HCT116 (cell line): ENCODE measurements around the gene WSB1. TPM values are rescaled to one million over a fixed set of nuclear protein-coding genes. Genes with fewer than 3 reads are reported as not detected.

ENCODE experiments used
- ATAC-seq: fragments of 200-7000 bp; cut with Tn5 transposase; 2 replicates; pipeline ENCODE4 v1.9.1; 2020; ENCODE audit warnings: mild to moderate bottlenecking, moderate library complexity
- BruUV-seq: library from RNA; stranded (reverse); fragments of 400-500 nt; replicated peaks from 2 replicates; lab custom pipeline; 2021; lab: Mats Ljungman, UMichigan
- CTCF ChIA-PET: fragments of 300-600 bp; sonication (Branson Sonifier 250); formaldehyde crosslinking; loops from one replicate; lab custom pipeline; 2021; ENCODE audit warnings: antibody characterized with exemption; lab: Charles Lee
- POLR2A ChIA-PET: fragments of 300-600, 350-600 bp; sonication (Branson Sonifier 250); formaldehyde crosslinking; loops from one replicate; lab custom pipeline; 2021; ENCODE audit warnings: antibody characterized with exemption; lab: Charles Lee
- RAD21 ChIA-PET, 2 experiments: fragments of 300-600 bp; sonication (Branson Sonifier 250); formaldehyde crosslinking; loops; one replicate each; lab custom pipeline; 2023; ENCODE audit warnings: low total read pairs in 2 of 2; ENCODE audit not compliant: uncharacterized antibody in 2 of 2, unreplicated experiment in 2 of 2, low non-redundant PET in 1 of 2; lab: Charles Lee
- DNase-seq: peaks from one replicate; pipeline ENCODE4 v3.0.0-alpha.2; 2010; ENCODE audit warnings: low read depth, low spot score
- H2AFZ ChIP-seq: fragments of 200-600 bp; shearing (Covaris generic), sonication (generic); 2 replicates; pipeline ENCODE4 v1.6.1; 2017; ENCODE audit warnings: low read depth, mixed run types, mixed read lengths, antibody characterized with exemption, low read length; ENCODE audit not compliant: poor library complexity, severe bottlenecking
- H3K27ac ChIP-seq: 2 replicates; pipeline ENCODE4 v1.5.1; 2012; ENCODE audit warnings: low read depth, low read length
- H3K27me3 ChIP-seq: fragments of 200-600 bp; sonication (generic); 2 replicates; pipeline ENCODE4 v1.6.1; 2016; ENCODE audit warnings: mixed run types, low read length, mixed read lengths; ENCODE audit not compliant: insufficient read depth
- H3K36me3 ChIP-seq, 2 experiments: fragments of 200-500 bp in 1 of 2; fragments of 200-600 bp in 1 of 2; sonication (Bioruptor generic) in 1 of 2; sonication (generic) in 1 of 2; 2 replicates each; pipeline versions ENCODE4 v1.5.1 to v1.6.1; 2014 to 2016; ENCODE audit warnings: low read length in 2 of 2, inconsistent platforms in 1 of 2, mixed read lengths in 1 of 2, mixed run types in 1 of 2; ENCODE audit not compliant: insufficient read depth in 2 of 2, control insufficient read depth in 1 of 2
- H3K4me1 ChIP-seq, 2 experiments: fragments of 200-600 bp in 1 of 2; sonication (generic) in 1 of 2; 2 replicates each; pipeline versions ENCODE4 v1.5.1 to v1.6.1; 2012 to 2017; ENCODE audit warnings: low read length in 2 of 2, inconsistent platforms in 1 of 2, mild to moderate bottlenecking in 1 of 2, mixed read lengths in 1 of 2, mixed run types in 1 of 2, moderate library complexity in 1 of 2; ENCODE audit not compliant: insufficient read depth in 2 of 2, control insufficient read depth in 1 of 2
- H3K4me2 ChIP-seq: fragments of 200-600 bp; sonication (generic); 2 replicates; pipeline ENCODE4 v1.6.1; 2017; ENCODE audit warnings: mixed run types, low read length, mixed read lengths
- H3K4me3 ChIP-seq, 2 experiments: fragments of 200-600 bp in 1 of 2; sonication (generic) in 1 of 2; replicated peaks in 1 of 2; 2 replicates each; pipeline ENCODE4 v1.5.1; 2011 to 2016; ENCODE audit warnings: low read length in 2 of 2, control low read depth in 1 of 2, low read depth in 1 of 2, mild to moderate bottlenecking in 1 of 2, mixed read lengths in 1 of 2, mixed run types in 1 of 2
- H3K79me2 ChIP-seq: fragments of 200-600 bp; sonication (generic); 2 replicates; pipeline ENCODE4 v1.6.1; 2017; ENCODE audit warnings: mild to moderate bottlenecking, mixed run types, low read length, moderate library complexity, mixed read lengths; ENCODE audit not compliant: insufficient read depth
- H3K9ac ChIP-seq: fragments of 200-600 bp; sonication (generic); 2 replicates; pipeline ENCODE4 v1.6.1; 2016; ENCODE audit warnings: low read length, mixed read lengths
- H3K9me2 ChIP-seq: fragments of 200-600 bp; sonication (generic), shearing (Covaris generic); 2 replicates; pipeline ENCODE4 v1.6.1; 2017; ENCODE audit warnings: mixed run types, mild to moderate bottlenecking, moderate library complexity; ENCODE audit not compliant: insufficient read depth
- H3K9me3 ChIP-seq, 2 experiments: fragments of 200-500 bp in 1 of 2; fragments of 200-600 bp in 1 of 2; sonication (Bioruptor generic) in 1 of 2; sonication (generic) in 1 of 2; 2 replicates each; pipeline ENCODE4 v1.6.1; 2014 to 2017; ENCODE audit warnings: low read length in 2 of 2, mixed read lengths in 2 of 2, inconsistent platforms in 1 of 2, low read depth in 1 of 2, mild to moderate bottlenecking in 1 of 2, mixed run types in 1 of 2, moderate library complexity in 1 of 2; ENCODE audit not compliant: control insufficient read depth in 1 of 2, insufficient read depth in 1 of 2
- H4K20me1 ChIP-seq: fragments of 200-600 bp; sonication (generic), shearing (Covaris generic); 2 replicates; pipeline ENCODE4 v1.6.1; 2017; ENCODE audit warnings: mixed run types, mild to moderate bottlenecking, moderate library complexity; ENCODE audit not compliant: insufficient read depth
- ATF3 ChIP-seq: IDR thresholded peaks from 2 replicates; pipeline ENCODE4 v1.6.1; 2012
- CBX3 ChIP-seq: IDR thresholded peaks from 2 replicates; pipeline ENCODE4 v1.6.1; 2012; ENCODE audit warnings: low read depth
- CTCF ChIP-seq, 3 experiments: fragments of 200-600 bp in 1 of 3; sonication (generic) in 1 of 3; IDR thresholded peaks in 2 of 3; conservative IDR thresholded peaks in 1 of 3; 2 replicates each; pipeline ENCODE4 v1.5.1; 2012 to 2017; ENCODE audit warnings: low read depth in 2 of 3, low read length in 2 of 3, antibody characterized with exemption in 1 of 3, borderline replicate concordance in 1 of 3, control low read depth in 1 of 3, mild to moderate bottlenecking in 1 of 3, mixed read lengths in 1 of 3, mixed run types in 1 of 3, moderate library complexity in 1 of 3; ENCODE audit not compliant: insufficient read depth in 1 of 3
- EGR1 ChIP-seq: IDR thresholded peaks from 2 replicates; pipeline ENCODE4 v1.6.1; 2012; ENCODE audit warnings: low read depth
- ELF1 ChIP-seq: IDR thresholded peaks from 2 replicates; pipeline ENCODE4 v1.6.1; 2012; ENCODE audit warnings: low read depth, borderline replicate concordance
- EZH2 ChIP-seq: fragments of 200-600 bp; sonication (generic); IDR thresholded peaks from 2 replicates; pipeline ENCODE4 v1.6.1; 2017; ENCODE audit warnings: antibody characterized with exemption, mixed run types
- EZH2phosphoT487 ChIP-seq: fragments of 200-600 bp; IDR thresholded peaks from 2 replicates; pipeline ENCODE4 v1.6.1; 2018; ENCODE audit warnings: antibody characterized with exemption, borderline replicate concordance
- FOSL1 ChIP-seq: IDR thresholded peaks from 2 replicates; pipeline ENCODE4 v1.6.1; 2012; ENCODE audit warnings: low read depth
- JUND ChIP-seq: IDR thresholded peaks from 2 replicates; pipeline ENCODE4 v1.6.1; 2012
- RAD21 ChIP-seq: IDR thresholded peaks from 2 replicates; pipeline ENCODE4 v1.6.1; 2012; ENCODE audit warnings: low read depth, mild to moderate bottlenecking
- SIN3A ChIP-seq: IDR thresholded peaks from 2 replicates; pipeline ENCODE4 v1.6.1; 2012; ENCODE audit warnings: low read depth
- SRF ChIP-seq: IDR thresholded peaks from 2 replicates; pipeline ENCODE4 v1.6.1; 2012; ENCODE audit warnings: low read depth
- TCF7L2 ChIP-seq: IDR thresholded peaks from 2 replicates; pipeline ENCODE4 v1.7.0; 2011; ENCODE audit warnings: borderline replicate concordance, inconsistent platforms; ENCODE audit not compliant: insufficient read depth, insufficient read length; ENCODE audit errors: extremely low read depth
- YY1 ChIP-seq: IDR thresholded peaks from 2 replicates; pipeline ENCODE4 v1.6.1; 2011; ENCODE audit warnings: low read length, low read depth, moderate library complexity, mild to moderate bottlenecking; ENCODE audit not compliant: insufficient replicate concordance; ENCODE audit errors: extremely low read depth
- ZBTB33 ChIP-seq: IDR thresholded peaks from 2 replicates; pipeline ENCODE4 v1.6.1; 2011; ENCODE audit warnings: mild to moderate bottlenecking, low read length, moderate library complexity; ENCODE audit not compliant: insufficient replicate concordance; ENCODE audit errors: extremely low read depth
- intact Hi-C: fragments of 100-400 bp; cut with micrococcal nuclease; formaldehyde crosslinking; loops from 2 replicates; pipeline ENCODE4 v1.10.0; 2022
- total RNA-seq: library from RNA; stranded (reverse); gene quantifications from one replicate; pipeline ENCODE4 v1.2.1, GENCODE V29; 2021; ENCODE audit not compliant: unreplicated experiment

Gene WSB1
- total RNA-seq, 1 experiment from 2014 or later = 88.0 TPM

GRCh38 chr17:27326051-27326450, 32.1 kb downstream of the WSB1 start:
- TF ChIP-seq ATF3 (no peak), SRF (no peak), ZBTB33 (no peak), EZH2 (no peak), EZH2phosphoT487 (no peak), SIN3A (no peak), JUND (no peak), CTCF (IDR thresholded peaks at IDR 0.05 in 2 of 3, conservative IDR thresholded peaks at IDR 0.05 in 1 of 3; ENCODE audit: borderline replicate concordance in 1 of 3, insufficient read depth in 1 of 3, low read depth in 2 of 3, low read length in 2 of 3) (no peak), CBX3 (no peak), FOSL1 (no peak), EGR1 (no peak), ELF1 (no peak), YY1 (no peak), TCF7L2 (no peak), RAD21 (no peak)
- no peak for DNase-seq
- H3K4me2 ChIP-seq = no peak overlapping the region
- CTCF ChIA-PET = interaction anchor here (2.0 kb wide), 1 partner anchor 89 kb away, joined by 6 read pairs; no protein-coding TSS in a partner anchor
- H3K9ac ChIP-seq = no peak overlapping the region
- intact Hi-C loops = no loop called here
- H3K9me3 ChIP-seq = no peaks in the 10 kb centered on the region
- no TSS peak for BruUV-seq
- H2AFZ ChIP-seq = no peak overlapping the region
- ATAC-seq = no peak
- no peak overlapping the region for H3K27ac ChIP-seq
- RAD21 ChIA-PET = no interaction called here
- POLR2A ChIA-PET = interaction anchor here (1.8 kb wide), 1 partner anchor 31 kb away, joined by 8 read pairs; no protein-coding TSS in a partner anchor
- H3K4me1 ChIP-seq = peaks cover 11 to 19% of the 10 kb centered on the region in 2 experiments
- no peaks in the 10 kb centered on the region for H4K20me1 ChIP-seq
- no peaks in the 10 kb centered on the region for H3K27me3 ChIP-seq
- H3K36me3 ChIP-seq = no peaks in the 10 kb centered on the region
- no peaks in the 10 kb centered on the region for H3K79me2 ChIP-seq
- no peak overlapping the region for H3K4me3 ChIP-seq
- H3K9me2 ChIP-seq = no peaks in the 10 kb centered on the region
